GM23338 (cell line): ENCODE data around the gene DGCR8. TPM values are rescaled to one million over a fixed set of nuclear protein-coding genes. Genes with fewer than 3 reads are reported as not detected.

Experiments used
- ATAC-seq: fragments of 200-7000 bp; cut with Tn5 transposase; 3 replicates; pipeline ENCODE4 v1.9.1; 2020
- DNase-seq: peaks from one replicate; pipeline ENCODE4 v3.0.0-alpha.2; 2015; ENCODE audit warnings: low spot score
- H2AFZ ChIP-seq: fragments of 200-600 bp; sonication (generic); 2 replicates; pipeline ENCODE4 v1.8.0; 2016; ENCODE audit warnings: antibody characterized with exemption, mild to moderate bottlenecking, moderate library complexity
- H3F3A ChIP-seq: fragments of 200-600 bp; sonication (generic); replicated peaks from 2 replicates; pipeline ENCODE4 v1.8.0; 2017; ENCODE audit warnings: antibody characterized with exemption, mixed run types, low read depth
- H3K27ac ChIP-seq: fragments of 200-600 bp; sonication (generic); 2 replicates; pipeline ENCODE4 v1.6.1; 2016; ENCODE audit warnings: low read depth
- H3K27me3 ChIP-seq: fragments of 200-600 bp; sonication (generic); 2 replicates; pipeline ENCODE4 v1.8.0; 2016; ENCODE audit warnings: mild to moderate bottlenecking, mixed run types, moderate library complexity; ENCODE audit not compliant: insufficient read depth
- H3K36me3 ChIP-seq: fragments of 200-600 bp; sonication (generic); 2 replicates; pipeline ENCODE4 v1.8.0; 2016; ENCODE audit warnings: mild to moderate bottlenecking; ENCODE audit not compliant: insufficient read depth
- H3K4me1 ChIP-seq: fragments of 200-600 bp; sonication (generic); 2 replicates; pipeline ENCODE4 v1.8.0; 2016; ENCODE audit warnings: mild to moderate bottlenecking, moderate library complexity; ENCODE audit not compliant: insufficient read depth
- H3K4me2 ChIP-seq: fragments of 200-600 bp; sonication (generic); 2 replicates; pipeline ENCODE4 v1.7.1; 2017; ENCODE audit warnings: mixed run types
- H3K4me3 ChIP-seq: fragments of 200-600 bp; sonication (generic); 2 replicates; pipeline ENCODE4 v1.6.1; 2016; ENCODE audit warnings: mixed run types
- H3K79me2 ChIP-seq: fragments of 200-600 bp; sonication (generic); replicated peaks from 2 replicates; pipeline ENCODE4 v1.8.0; 2017; ENCODE audit warnings: mild to moderate bottlenecking; ENCODE audit not compliant: insufficient read depth
- H3K9me2 ChIP-seq: fragments of 200-600 bp; sonication (generic); 2 replicates; pipeline ENCODE4 v1.8.0; 2017; ENCODE audit not compliant: insufficient read depth
- H4K20me1 ChIP-seq: fragments of 200-600 bp; sonication (generic); replicated peaks from 2 replicates; pipeline ENCODE4 v1.8.0; 2017; ENCODE audit warnings: mild to moderate bottlenecking; ENCODE audit not compliant: insufficient read depth
- H3K27ac Mint-ChIP-seq: 2 replicates; pipeline ENCODE4 v1.8.0; 2020; ENCODE audit warnings: inconsistent platforms, mild to moderate bottlenecking, moderate library complexity, mixed read lengths
- H3K27me3 Mint-ChIP-seq: 3 replicates; pipeline ENCODE4 v1.8.0; 2022; ENCODE audit warnings: low read depth, mild to moderate bottlenecking, moderate library complexity, mixed read lengths, inconsistent platforms; ENCODE audit not compliant: insufficient read depth, poor library complexity
- H3K36me3 Mint-ChIP-seq: 3 replicates; pipeline ENCODE4 v1.8.0; 2021; ENCODE audit warnings: low read depth, mild to moderate bottlenecking, inconsistent platforms, moderate library complexity, mixed read lengths
- H3K4me1 Mint-ChIP-seq: 3 replicates; pipeline ENCODE4 v1.8.0; 2020; ENCODE audit warnings: mild to moderate bottlenecking, inconsistent platforms, mixed read lengths
- H3K4me3 Mint-ChIP-seq: 3 replicates; pipeline ENCODE4 v1.8.0; 2021; ENCODE audit warnings: moderate library complexity, mild to moderate bottlenecking, inconsistent platforms, mixed read lengths
- H3K9me3 Mint-ChIP-seq: 3 replicates; pipeline ENCODE4 v1.8.0; 2020; ENCODE audit warnings: moderate library complexity, mild to moderate bottlenecking, inconsistent platforms, mixed read lengths
- CREB1 ChIP-seq: fragments of 250-450 bp; sonication (Bioruptor Pico); IDR thresholded peaks from 2 replicates; pipeline ENCODE4 v1.5.0; 2020; ENCODE audit warnings: low read depth, mild to moderate bottlenecking, moderate library complexity
- EZH2 ChIP-seq: fragments of 200-600 bp; sonication (generic); IDR thresholded peaks from one replicate; pipeline ENCODE4 v1.8.0; 2017; ENCODE audit warnings: antibody characterized with exemption, mild to moderate bottlenecking, low read depth; ENCODE audit not compliant: unreplicated experiment
- JUNB ChIP-seq: IDR thresholded peaks from one replicate; pipeline ENCODE4 v1.6.1; 2016; ENCODE audit warnings: antibody characterized with exemption; ENCODE audit not compliant: unreplicated experiment
- NANOG ChIP-seq: IDR thresholded peaks from 2 replicates; pipeline ENCODE4 v1.6.1; 2016; ENCODE audit warnings: antibody characterized with exemption, borderline replicate concordance
- POLR2AphosphoS5 ChIP-seq: IDR thresholded peaks from 2 replicates; pipeline ENCODE4 v1.6.1; 2016; ENCODE audit warnings: antibody characterized with exemption, low read depth
- ZNF114 ChIP-seq: fragments of 250-450 bp; sonication (Bioruptor Pico); IDR thresholded peaks from 2 replicates; pipeline ENCODE4 v1.5.0; 2020; ENCODE audit warnings: mild to moderate bottlenecking, moderate library complexity
- ZNF462 ChIP-seq: fragments of 250-450 bp; sonication (Bioruptor Pico); IDR thresholded peaks from 2 replicates; pipeline ENCODE4 v1.5.0; 2020; ENCODE audit warnings: mild to moderate bottlenecking, moderate library complexity
- polyA plus RNA-seq: library from polyadenylated mRNA; unstranded; fragments of >200 nt; fragmentation: Nextera tagmentation; extraction: Ambion mirVana; gene quantifications from 2 replicates; pipeline ENCODE4 v1.2.1, GENCODE V29; 2016
- total RNA-seq: library from RNA; depleted of rRNA; stranded (reverse); fragments of >200 nt; shearing (Covaris generic); gene quantifications from 2 replicates; pipeline ENCODE4 v1.2.3, GENCODE V29; 2014
- TF ChIP-seq, protein P1 (sequence below), 2 experiments: fragments of 200-600 bp in 1 of 2; sonication (generic) in 1 of 2; conservative IDR thresholded peaks; 2 replicates each; pipeline versions ENCODE4 v1.5.1 to v1.6.1; 2016 to 2017; ENCODE audit warnings: antibody characterized with exemption in 2 of 2, low read depth in 2 of 2, mild to moderate bottlenecking in 2 of 2, moderate library complexity in 1 of 2

DGCR8 gene
- total and polyA plus RNA-seq, 2 experiments from 2014 or later, result 12.2 to 48.9 TPM

DNA sequence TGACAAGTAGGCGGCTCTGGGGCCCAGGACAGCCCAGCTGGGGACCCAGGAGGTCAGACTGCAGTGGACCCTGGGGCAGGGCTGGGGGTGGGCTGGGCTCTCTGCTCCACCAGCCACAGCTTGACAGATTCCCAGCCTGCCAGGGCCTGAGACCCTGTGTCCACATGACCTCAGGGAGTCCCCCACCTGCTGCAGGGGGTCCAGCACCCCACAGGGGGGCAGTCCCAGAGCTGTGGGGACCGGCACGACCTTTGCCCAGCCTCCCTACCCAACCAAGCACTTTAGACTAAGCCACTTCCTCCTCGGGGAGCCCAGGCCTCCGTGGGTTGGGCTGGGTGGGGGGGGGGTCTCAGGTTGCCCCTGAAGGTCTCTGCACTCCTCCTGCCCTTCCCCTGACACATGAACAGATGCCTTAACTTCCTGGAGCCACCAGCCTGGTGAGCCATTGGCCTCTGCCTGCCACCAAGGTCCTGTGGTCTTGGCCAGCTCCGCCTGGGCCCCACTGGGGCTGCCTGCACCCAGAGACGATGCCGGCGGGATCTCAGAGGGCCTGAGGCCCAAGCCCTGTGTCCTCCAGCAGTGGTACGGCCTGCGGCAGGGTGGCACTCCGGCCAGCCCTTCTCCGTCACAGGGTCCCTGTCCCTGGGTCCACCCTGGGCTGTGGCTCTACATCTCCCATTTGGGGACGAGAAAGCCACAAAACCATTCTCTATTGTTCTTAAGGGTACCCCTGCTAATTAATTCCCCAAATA lies 67.4 kb downstream of the DGCR8 start:
- H3K4me3 ChIP-seq, result no peak overlapping the region
- no peak overlapping the region for H2AFZ ChIP-seq
- H4K20me1 ChIP-seq, result no peaks in the 10 kb centered on the region
- H3K4me1 ChIP-seq, result no peaks in the 10 kb centered on the region
- no peak overlapping the region for H3K4me2 ChIP-seq
- H3K79me2 ChIP-seq, result no peaks in the 10 kb centered on the region
- DNase-seq, result no peak
- Mint-ChIP-seq H3K27ac (no peak overlapping the region), H3K27me3 (no peaks in the 10 kb centered on the region), H3K4me3 (no peak overlapping the region), H3K36me3 (no peaks in the 10 kb centered on the region), H3K4me1 (no peaks in the 10 kb centered on the region), H3K9me3 (no peaks in the 10 kb centered on the region)
- H3K9me2 ChIP-seq, result no peaks in the 10 kb centered on the region
- no peaks in the 10 kb centered on the region for H3K36me3 ChIP-seq
- TF ChIP-seq ZNF114 (CRISPR knock-in tag) (no peak), JUNB (no peak), ZNF462 (CRISPR knock-in tag) (no peak), NANOG (no peak), CREB1 (CRISPR knock-in tag) (no peak), POLR2AphosphoS5 (no peak), EZH2 (no peak)
- TF ChIP-seq, protein P1, sequence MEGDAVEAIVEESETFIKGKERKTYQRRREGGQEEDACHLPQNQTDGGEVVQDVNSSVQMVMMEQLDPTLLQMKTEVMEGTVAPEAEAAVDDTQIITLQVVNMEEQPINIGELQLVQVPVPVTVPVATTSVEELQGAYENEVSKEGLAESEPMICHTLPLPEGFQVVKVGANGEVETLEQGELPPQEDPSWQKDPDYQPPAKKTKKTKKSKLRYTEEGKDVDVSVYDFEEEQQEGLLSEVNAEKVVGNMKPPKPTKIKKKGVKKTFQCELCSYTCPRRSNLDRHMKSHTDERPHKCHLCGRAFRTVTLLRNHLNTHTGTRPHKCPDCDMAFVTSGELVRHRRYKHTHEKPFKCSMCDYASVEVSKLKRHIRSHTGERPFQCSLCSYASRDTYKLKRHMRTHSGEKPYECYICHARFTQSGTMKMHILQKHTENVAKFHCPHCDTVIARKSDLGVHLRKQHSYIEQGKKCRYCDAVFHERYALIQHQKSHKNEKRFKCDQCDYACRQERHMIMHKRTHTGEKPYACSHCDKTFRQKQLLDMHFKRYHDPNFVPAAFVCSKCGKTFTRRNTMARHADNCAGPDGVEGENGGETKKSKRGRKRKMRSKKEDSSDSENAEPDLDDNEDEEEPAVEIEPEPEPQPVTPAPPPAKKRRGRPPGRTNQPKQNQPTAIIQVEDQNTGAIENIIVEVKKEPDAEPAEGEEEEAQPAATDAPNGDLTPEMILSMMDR (conservative IDR thresholded peaks at IDR 0.05; ENCODE audit: low read depth in 2 of 2), result no peak
- ATAC-seq, result no peak
- H3F3A ChIP-seq, result no peaks in the 10 kb centered on the region
- no peak overlapping the region for H3K27ac ChIP-seq
- no peaks in the 10 kb centered on the region for H3K27me3 ChIP-seq
